ENCODE data around the gene AATF.

GRCh38 chr17:36942019-36942599 is 6.6 kb upstream of the AATF start:
- TF ChIP-seq POLR2AphosphoS5 (IDR thresholded peaks at IDR 0.05; ENCODE audit: insufficient read depth in 1 of 2, low read depth in 1 of 2) (no peak), CTCF (IDR thresholded peaks at IDR 0.05) (no peak), POLR2A (IDR thresholded peaks at IDR 0.05) (no peak)
